SK-MEL-5 (cell line): ENCODE results near the gene NET1. TPM values are rescaled to one million over a fixed set of nuclear protein-coding genes. Genes with fewer than 3 reads are reported as not detected.

Experiments used
- DNase-seq: peaks from one replicate; pipeline ENCODE4 v3.0.0-alpha.2; 2016; ENCODE audit warnings: low read depth, low spot score
- in situ Hi-C: cut with HindIII; loops from 2 replicates; pipeline ENCODE4 v1.10.0; 2016; ENCODE audit warnings: low sequenced_read_pairs, high pct_unique_total_duplicates, low pct_unique_long_range_greater_than_20kb
- total RNA-seq: library from RNA; depleted of rRNA; stranded (reverse); fragments of >200 nt; shearing (Covaris generic); gene quantifications from 2 replicates; pipeline ENCODE4 v1.2.3, GENCODE V29; 2014

The NET1 gene
- total RNA-seq, 1 experiment from 2014 or later: 13.4 TPM

DNA sequence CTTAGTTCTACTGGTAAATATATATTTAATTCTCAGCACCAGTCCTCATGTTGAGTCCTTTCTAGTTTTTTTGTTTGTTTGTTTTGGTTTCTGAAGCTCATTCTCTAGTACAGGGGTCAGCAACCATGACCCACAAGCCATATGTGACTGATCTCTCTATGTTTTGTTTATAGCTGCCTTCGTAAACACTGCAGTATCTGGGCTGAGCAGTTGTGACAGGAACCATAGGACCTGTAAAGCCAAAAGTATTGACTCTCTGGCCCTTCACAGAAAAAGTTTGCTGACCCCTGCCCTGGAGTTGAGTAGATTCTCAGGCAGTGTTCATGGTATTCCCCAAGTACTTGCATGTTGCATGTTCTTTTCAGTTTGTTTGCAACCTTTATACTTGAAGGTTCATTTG, 20.8 kb downstream of the NET1 start:
- in situ Hi-C loops: no loop called here
- no peak for DNase-seq

DNA sequence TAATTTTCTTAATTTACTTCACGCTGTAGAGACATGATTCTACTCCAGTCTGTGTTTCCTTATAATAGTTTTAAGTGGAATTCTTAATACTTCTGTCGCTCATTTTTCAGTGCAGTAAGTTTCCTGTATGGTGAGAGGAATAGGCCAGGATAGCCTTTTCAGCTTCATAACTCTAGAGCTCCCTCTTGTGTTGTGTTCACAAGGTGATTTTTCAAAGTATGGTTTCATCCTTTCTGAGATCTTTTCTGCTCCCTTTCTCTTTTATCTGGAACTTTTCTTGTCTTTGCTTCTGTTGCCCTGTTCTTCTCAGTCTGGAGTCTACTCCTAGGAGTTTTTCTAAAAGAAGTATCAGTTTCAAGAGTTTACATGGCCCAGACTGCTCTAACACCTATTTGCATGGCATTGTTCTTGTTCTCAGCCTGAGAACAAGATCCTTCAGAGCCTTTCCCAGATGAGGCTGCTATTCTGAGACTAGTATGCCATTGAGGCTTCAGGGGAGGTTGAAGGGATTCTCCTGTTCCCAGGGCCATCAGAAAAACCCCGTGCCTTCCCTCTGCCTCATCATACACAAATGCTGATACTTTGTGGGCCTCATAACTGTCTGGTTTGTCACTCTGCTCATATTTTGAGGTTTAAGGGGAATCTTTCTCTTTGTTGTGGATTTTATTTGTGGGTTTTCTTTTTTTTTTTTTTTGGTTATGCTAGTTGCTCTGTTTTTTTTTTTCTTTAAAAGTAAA, 21.8 kb downstream of the NET1 start:
- DNase-seq: peak; percentile 64
- in situ Hi-C loops: no loop called here

DNA sequence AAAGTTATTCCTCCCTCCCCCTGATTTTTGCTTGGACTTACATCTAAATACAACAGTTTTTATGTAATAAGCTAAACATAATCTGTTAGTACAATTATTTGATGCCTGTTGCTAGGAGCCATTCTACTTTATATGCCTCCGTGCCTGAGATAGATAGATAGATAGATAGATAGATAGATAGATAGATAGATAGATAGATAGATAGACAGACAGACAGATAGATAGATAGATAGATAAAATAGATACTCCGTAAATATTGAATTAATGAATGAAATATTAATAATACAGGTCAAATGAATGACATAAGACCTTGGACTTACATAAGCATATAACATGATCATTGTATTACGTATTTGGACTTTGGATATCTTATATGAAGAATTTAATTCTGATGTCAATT, 23.0 kb downstream of the NET1 start:
- in situ Hi-C loops: no loop called here
- DNase-seq: no peak

DNA sequence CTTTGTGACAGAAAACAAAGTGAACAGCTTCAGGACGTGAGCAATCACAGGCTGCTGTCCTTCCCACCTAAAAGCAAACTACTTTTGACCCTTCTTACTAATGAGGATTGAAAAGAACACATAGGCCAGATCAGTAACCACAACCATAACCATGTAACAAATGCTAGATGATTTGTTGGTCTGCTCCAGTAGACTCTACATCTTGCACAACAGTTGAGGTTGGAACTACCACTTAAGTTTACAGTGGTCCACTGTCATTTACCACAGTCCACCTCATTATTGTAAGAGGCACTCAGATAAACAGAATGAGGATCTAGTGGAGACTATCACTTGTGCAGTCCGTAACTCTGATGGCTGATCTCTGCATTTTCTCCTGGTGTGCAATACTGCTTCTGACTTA, 27.8 kb downstream of the NET1 start:
- in situ Hi-C loops: no loop called here
- no peak for DNase-seq

DNA sequence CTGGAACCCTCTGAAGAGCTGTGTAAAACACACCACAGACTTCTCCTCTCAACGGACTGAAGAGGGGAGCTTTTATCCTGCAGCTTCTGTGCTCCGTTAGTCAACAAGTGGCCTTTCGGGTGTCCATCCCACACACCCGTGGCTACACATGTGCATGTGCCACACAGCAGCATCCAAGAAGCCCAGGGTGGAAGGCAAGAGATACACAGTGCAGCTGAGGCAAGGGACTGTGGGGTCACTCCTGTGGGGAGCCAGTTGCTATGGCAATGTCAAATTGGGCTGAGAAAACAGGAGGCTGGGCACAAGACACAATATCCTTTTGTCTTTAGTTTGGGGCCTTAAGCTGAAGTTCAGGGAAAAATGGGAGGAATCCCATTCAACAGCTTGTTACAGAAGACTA, 28.7 kb downstream of the NET1 start:
- in situ Hi-C loops: no loop called here
- DNase-seq: no peak

DNA sequence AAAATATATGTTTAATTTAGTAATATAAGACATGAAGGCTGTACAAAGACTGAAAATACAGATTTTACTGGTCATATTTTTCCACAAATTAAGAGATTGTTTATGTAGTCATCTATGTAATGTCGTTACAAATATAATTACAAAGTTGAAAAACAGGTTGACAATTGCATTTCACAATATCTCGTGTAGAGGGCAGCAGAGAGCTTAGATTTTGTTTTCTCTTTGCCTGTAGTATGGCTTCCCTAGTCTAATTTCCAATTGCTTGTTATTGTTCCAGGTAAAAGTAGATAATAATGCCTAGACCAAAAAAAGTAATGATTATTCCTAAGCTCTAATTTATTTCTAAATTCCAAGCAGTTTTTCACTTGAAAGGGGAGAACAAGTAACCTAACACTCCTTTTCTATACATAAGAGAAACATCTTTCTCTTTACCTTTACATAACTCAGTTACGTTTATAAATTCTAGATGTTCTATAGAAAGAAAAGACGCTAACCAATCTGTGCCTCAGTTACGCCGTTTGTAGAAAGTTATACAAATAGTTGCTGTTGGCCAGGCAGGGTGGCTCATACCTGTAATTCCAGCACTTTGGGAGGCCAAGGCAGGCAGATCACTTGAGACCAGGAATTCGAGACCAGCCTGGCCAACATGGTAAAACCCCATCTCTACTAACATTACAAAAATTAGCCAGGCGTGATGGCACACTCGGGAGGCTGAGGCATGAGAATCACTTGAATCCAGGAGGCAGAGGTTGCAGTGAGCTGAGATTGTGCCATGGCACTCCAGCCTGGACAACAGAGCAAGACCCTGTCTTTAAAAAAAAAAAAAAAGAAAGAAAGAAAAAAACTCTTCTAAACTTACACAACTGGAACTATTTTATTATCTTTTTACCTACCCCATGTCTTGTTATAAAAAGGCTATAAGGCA, 30.0 kb downstream of the NET1 start:
- DNase-seq: peak; percentile 60
- in situ Hi-C loops: no loop called here

DNA sequence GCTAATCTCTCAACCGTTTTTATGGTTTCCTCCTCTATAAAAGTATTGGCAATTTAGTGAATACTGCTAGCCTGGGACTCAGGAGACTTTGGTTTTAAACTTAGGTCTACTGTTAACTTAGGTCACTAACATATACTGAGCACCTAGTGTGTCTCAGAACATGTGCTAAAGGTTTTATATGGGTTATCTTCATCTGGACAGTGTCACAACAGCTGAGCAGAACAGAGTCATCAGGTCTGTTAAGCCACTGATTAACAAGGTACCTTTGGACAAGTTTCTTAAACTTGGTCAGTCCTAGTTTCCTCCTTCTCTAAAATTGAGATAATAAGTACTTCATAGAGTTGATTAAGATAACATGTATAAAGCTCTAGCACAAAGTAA, 30.6 kb downstream of the NET1 start:
- no peak for DNase-seq
- in situ Hi-C loops: no loop called here

DNA sequence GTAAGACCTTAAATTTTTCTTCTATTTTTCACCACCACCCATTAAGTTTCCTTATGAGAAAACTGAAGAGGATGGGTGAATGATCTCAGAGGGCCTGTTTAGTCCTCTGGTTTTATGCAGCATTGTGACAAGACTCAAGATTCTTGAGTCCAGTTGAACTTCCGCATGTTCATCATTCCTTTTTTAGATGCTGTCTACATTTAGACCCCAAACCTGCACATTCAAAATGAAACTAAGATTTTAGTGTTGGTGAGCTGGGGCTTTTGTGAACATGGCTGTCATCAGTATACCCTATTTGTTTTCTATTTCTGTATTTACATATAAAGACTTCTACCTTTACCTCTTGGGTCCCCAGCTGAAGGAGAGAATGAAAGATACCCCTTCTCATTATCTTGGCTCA, 31.1 kb downstream of the NET1 start:
- no peak for DNase-seq
- in situ Hi-C loops: no loop called here

DNA sequence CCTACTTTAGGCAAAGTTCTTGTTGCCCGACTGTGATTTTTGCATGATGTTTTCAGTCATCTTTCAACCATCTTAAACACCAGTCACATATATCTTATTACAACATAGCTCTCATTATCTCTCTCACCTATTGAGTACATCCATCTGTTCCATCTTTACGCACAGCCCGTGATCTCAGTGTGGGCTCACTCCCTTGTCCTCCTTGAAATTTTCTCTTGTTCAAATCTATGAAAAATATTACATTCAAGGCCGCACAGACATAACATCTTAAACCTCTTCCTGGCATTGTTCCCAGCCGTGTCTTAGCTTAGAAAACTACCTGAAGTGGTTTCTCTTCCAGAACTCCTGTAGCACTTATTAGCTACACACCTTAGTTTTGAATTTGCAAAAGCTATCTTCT, 32.6 kb downstream of the NET1 start:
- in situ Hi-C loops: no loop called here

DNA sequence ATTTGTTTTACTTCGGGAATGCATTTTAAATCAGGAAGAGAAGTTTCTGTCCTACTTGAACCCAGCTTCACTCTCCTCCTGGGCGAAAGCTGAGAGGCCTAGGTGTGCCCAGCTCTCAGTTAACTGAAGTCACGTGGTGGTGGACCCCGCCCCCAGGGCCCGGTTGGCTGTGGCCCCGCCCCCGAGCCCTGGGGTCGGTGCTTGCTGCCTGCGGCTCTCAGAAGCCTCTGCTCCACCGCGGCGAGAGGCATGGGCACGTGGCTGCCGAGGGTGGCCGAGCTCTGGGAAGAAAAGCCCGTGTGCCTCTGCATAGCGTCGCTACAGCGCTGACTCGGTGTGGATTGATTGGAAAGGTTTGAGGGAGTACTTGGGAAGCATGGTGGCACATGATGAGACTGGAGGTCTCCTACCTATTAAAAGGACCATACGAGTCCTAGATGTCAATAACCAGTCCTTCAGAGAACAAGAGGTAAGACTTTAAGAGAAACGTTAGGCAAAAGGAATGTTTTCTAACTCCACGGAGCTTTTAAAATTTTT, 34.1 kb downstream of the NET1 start:
- in situ Hi-C loops: no loop called here
- no peak for DNase-seq

More for the DNA sequence above, 32.6 kb downstream of the NET1 start:
- DNase-seq: no peak

DNA sequence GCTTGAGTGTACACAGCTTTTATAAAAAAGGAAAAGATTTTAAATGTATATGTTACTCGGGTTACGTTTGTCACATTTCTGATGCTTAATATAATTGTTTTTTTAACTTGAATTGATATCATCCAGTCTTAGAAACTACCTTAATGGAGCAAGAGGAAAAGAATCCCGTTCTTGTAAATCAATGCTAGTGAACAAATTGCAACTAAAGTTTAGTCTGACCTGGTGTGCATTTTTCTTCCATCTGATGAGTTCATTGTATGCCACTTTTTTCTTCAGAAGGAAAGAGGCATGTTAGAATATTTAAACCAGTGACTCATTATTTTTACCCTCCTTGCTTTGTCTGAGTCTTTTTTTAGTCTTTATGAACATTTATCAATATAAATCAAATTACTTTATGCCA, 34.7 kb downstream of the NET1 start:
- no peak for DNase-seq
- in situ Hi-C loops: no loop called here

DNA sequence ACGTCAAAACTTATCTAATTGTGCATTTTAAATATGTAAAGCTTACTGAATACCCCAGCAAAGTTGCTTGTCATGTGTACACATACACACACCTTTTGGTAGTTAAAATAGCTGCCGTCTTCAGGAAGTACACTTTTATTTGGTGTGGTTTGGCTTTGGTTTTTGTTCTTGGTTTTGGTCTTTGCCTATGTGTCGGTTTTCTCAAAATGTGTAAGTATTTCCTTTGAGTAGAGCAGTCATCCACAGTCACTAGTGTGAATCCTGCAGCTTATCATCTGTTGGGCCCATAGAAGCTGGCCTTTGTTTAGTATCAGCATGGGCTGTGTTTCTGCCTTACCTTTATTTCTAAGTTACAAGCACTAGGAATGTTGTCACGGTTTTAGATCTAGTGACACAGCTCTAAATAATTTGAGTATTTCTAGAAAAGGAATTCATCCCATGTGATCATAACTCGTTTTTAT, 35.3 kb downstream of the NET1 start:
- in situ Hi-C loops: no loop called here
- DNase-seq: no peak

DNA sequence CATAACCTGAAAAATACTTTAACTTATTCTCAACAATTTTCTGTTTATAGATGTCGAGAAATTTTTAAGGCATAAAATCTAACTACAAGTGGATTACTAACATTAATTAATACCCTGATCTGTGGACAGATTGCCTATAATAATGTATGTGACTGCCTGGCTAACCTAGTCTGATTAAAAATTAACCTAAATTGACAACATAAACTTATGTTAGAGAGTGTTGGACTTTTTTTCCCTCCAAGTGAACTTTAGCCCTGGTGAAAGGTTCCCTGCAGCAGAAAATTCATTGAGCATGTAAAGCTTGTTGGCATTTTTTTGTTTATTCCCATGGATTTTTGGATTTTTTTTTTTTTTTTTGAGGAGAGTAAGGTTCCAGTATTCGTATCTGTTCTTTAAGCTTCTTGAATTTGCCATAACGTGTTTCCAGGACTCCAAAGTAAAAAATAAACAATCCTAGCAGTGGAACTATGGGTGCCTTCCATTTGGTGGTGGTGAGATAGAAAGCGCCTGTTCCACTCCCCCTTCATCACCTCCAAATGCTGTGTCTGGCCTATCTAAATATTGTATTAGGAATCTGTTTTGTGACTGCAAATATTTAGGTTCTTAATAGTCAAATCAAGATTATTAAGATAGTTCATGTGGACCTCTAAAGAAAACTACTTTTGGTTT, 36.1 kb downstream of the NET1 start:
- in situ Hi-C loops: no loop called here
- DNase-seq: no peak

DNA sequence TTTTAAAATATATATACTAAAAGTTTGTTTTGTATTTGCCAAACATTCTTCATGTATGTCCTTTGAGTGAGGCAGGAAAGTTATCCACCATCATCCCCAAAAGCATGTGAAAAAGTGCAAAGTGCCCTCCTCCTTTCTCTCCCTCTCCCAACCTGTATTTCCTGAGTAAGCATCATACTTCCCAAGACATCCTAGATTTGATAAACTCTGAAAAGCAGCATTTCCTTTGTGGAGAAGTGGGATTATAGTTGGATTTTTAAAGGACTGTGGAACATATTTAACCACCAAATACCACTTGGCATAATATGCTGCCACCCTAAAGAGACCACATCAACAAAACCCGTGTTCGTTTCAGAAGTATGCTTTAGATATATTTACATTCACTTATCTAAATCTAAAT, 36.9 kb downstream of the NET1 start:
- no peak for DNase-seq
- in situ Hi-C loops: no loop called here

DNA sequence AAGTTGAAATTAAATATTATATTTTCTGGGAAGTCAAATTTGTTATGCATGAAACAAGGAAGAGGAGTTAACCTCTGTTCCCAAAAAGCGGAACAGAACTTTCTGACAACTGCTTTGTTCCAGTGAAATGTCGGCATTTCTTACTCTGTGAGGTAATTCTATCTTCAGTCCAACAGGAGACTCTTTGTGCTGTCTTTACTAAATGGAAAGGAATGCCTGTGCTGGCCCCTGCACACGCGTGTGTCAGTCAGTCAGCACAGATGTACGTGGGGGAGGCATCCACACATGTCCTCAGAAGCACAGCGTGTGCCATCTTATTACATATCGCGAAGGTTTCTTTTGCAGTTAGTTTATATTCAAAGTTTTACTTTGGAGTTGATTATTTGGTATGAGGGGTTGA, 37.5 kb downstream of the NET1 start:
- peak; percentile 80 for DNase-seq
- in situ Hi-C loops: no loop called here

DNA sequence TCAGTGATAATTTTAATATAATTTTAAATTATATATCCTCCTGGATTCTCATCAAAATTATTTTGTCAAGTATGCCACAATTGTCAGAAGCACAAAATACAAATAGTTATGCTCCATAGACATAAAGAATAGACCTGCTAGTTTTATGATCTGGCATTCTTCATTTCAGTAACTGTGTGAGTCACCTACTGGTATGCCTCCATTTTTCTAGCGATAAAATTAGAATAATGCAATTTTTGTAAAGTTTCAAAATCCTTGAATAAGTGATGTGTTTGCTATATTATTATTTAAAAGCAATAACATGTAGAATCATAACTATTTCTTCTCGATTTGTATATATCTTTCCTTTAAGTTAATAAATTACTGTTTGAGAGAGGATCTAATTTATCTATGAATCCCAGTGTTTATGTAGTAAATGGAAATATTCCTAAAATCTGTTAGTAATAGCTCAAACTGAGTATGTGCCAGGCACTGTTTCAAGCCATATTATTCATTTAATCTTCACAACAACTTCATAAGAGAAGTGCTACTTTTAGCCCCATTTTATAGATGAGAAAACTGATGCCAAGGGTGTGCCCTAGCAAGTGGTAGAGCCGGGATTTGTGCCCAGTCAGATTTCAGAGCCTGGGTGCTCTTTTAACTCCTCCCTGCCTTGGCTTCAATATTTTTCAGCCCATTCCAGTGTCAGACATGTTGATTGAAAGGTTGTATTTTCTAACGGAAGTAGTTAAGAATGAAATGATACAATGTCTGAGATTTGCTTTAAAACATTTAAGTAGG, 38.4 kb downstream of the NET1 start:
- in situ Hi-C loops: no loop called here
- DNase-seq: no peak

DNA sequence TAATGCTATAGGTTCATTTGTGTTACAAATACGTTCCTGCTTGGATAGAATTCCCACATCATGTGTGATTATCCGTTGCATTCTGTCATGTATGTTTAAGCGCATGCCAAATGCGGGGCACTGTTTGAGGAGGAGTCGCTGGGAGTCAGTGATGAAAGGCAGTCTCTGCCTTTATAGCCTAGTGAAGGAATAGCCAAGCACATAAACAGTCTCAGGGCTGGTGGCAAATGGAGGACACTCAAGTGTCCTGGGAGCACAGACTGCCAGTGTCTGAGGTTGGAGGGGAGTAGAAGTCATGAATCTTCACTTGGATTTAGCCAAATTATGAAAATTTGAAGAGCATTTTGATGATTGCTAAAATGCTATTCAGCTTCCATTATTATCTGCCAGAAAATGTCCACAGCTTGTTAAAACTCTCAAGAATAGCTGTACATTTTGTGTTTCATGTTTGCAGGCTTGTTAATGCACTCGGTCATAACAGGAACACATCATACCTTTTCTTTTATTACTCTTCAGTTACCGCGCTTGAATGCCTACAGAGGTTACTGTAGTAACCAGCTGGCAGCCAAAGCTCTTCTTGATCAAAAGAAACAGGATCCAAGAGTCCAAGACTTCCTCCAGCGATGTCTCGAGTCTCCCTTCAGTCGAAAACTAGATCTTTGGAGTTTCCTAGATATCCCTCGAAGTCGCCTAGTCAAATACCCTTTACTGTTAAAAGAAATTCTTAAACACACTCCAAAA, 41.6 kb downstream of the NET1 start:
- in situ Hi-C loops: no loop called here
- no peak for DNase-seq
